ENCODE data around the gene POU5F2.

POU5F2 gene

GRCh38 chr5:93715761-93716160 is 25.6 kb downstream of the POU5F2 start:
- DNase-seq: no peak

- DNase-seq: no peak
Observed at GRCh38 chr5:93715327-93715726, 26.1 kb downstream of the POU5F2 start.

- DNase-seq: no peak
Observed at GRCh38 chr5:93708442-93708841, 33.0 kb downstream of the POU5F2 start.

DNA sequence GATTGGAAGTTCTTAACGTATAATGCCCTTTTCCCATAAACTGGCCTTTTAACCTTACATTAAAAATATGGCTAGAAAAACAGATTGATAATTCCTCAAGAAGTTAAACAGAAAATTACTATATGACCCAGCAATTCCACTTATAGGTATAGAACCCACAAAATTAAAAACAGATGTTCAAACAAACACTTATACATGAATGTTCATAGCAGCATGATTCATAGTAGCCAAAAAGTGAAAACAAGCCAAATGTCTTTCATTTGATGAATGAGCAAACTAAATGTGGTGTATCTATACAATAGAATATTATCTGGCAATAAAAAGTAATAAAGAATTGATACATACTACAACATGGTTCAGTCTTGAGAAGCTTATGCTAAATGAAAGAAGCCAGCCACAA is 35.5 kb downstream of the POU5F2 start:
- DNase-seq: no peak

- no peak for DNase-seq
Observed at GRCh38 chr5:93704996-93705395, 36.4 kb downstream of the POU5F2 start.

DNA sequence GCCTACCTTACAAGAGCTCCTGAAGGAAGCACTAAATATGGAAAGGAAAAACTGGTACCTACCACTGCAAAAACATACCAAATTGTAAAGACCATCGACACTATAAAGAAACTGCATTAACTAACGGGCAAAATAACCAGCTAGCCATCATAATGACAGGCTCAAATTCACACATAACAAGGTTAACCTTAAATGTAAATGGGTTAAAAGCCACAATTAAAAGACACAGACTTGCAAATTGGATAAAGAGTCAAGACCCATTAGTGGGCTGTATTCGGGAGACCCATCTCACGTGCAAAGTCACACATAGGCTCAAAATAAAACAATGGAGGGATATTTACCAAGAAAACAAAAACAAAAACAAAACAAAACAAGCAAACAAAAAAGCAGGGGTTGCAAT is 49.4 kb downstream of the POU5F2 start:
- no peak for DNase-seq
